ENCODE results near the gene EIF4E1B. TPM values are rescaled to one million over a fixed set of nuclear protein-coding genes. Genes with fewer than 3 reads are reported as not detected.

EIF4E1B gene
- total and polyA plus RNA-seq, 2 experiments from 2014 or later, result 0.17 TPM; not detected in 1

DNA sequence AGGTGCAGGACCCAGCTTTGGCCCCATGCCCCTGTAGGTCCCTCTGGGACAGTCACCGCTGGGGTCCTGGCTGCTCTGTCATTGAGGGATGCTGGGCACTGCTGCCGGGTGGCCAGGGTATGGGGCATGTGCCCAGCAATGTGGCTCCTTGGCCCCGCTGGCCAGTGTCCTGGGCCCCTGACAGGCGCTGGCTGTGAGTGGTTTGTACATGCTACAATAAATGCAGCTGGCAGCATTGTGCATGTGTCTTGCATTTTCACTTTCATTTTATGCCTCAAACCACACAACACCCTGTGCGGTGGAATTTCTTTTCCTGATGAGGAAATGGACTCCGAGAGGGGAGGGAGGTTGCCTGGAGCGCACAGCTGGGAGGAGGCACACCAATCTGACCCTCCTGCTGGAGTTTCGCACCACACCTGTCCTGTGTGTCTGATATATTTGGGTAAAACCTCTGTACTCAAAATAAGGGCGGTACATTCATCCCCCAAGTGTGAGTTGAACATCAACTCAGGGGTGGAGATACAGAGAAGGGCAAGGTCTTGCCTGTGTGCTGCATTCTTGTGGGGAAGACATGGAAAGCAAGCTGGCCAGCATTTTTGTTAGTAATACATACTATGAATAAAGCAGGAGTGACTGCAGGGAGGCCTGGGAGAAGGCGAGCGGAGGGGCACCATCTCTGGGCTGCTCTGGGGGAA, 28.5 kb downstream of the EIF4E1B start:
- H3F3A ChIP-seq (replicated peaks; ENCODE audit: low read depth), result 0 out of 2 replicates have a peak, but pooled peaks cover 6% of the 10 kb centered on the region
- H3K27ac ChIP-seq (ENCODE audit: low read depth), result no peak overlapping the region
- Mint-ChIP-seq H3K4me1 (peaks cover 10% of the 10 kb centered on the region), H3K27ac (no peak overlapping the region), H3K27me3 (ENCODE audit: insufficient read depth, low read depth, poor library complexity) (peaks cover 3% of the 10 kb centered on the region), H3K36me3 (ENCODE audit: low read depth) (no peaks in the 10 kb centered on the region; the same call in 2 of the 3 replicates), H3K9me3 (no peaks in the 10 kb centered on the region), H3K4me3 (no peak overlapping the region)
- H3K4me1 ChIP-seq (ENCODE audit: insufficient read depth), result no peaks in the 10 kb centered on the region; the same call in 1 of the 2 replicates
- no peaks in the 10 kb centered on the region for H3K79me2 ChIP-seq (replicated peaks; ENCODE audit: insufficient read depth)
- H3K36me3 ChIP-seq (ENCODE audit: insufficient read depth), result no peaks in the 10 kb centered on the region
- TF ChIP-seq STAT1 (IDR thresholded peaks at IDR 0.05; ENCODE audit: unreplicated experiment) (no peak), ZNF331 (CRISPR knock-in tag; IDR thresholded peaks at IDR 0.05; ENCODE audit: low read depth) (no peak), ZNF114 (CRISPR knock-in tag; IDR thresholded peaks at IDR 0.05) (no peak), NANOG (IDR thresholded peaks at IDR 0.05; ENCODE audit: borderline replicate concordance) (no peak), CTCF (conservative IDR thresholded peaks at IDR 0.05; ENCODE audit: low read depth in 2 of 2) (no peak), EZH2 (IDR thresholded peaks at IDR 0.05; ENCODE audit: low read depth, unreplicated experiment) (no peak), EZH2phosphoT487 (IDR thresholded peaks at IDR 0.05; ENCODE audit: unreplicated experiment) (no peak), POLR2AphosphoS5 (IDR thresholded peaks at IDR 0.05; ENCODE audit: low read depth) (no peak), REST (IDR thresholded peaks at IDR 0.05; ENCODE audit: unreplicated experiment) (no peak), JUNB (IDR thresholded peaks at IDR 0.05; ENCODE audit: unreplicated experiment) (no peak), CREB1 (CRISPR knock-in tag; IDR thresholded peaks at IDR 0.05; ENCODE audit: low read depth) (no peak)
- TF ChIP-seq, protein P1, sequence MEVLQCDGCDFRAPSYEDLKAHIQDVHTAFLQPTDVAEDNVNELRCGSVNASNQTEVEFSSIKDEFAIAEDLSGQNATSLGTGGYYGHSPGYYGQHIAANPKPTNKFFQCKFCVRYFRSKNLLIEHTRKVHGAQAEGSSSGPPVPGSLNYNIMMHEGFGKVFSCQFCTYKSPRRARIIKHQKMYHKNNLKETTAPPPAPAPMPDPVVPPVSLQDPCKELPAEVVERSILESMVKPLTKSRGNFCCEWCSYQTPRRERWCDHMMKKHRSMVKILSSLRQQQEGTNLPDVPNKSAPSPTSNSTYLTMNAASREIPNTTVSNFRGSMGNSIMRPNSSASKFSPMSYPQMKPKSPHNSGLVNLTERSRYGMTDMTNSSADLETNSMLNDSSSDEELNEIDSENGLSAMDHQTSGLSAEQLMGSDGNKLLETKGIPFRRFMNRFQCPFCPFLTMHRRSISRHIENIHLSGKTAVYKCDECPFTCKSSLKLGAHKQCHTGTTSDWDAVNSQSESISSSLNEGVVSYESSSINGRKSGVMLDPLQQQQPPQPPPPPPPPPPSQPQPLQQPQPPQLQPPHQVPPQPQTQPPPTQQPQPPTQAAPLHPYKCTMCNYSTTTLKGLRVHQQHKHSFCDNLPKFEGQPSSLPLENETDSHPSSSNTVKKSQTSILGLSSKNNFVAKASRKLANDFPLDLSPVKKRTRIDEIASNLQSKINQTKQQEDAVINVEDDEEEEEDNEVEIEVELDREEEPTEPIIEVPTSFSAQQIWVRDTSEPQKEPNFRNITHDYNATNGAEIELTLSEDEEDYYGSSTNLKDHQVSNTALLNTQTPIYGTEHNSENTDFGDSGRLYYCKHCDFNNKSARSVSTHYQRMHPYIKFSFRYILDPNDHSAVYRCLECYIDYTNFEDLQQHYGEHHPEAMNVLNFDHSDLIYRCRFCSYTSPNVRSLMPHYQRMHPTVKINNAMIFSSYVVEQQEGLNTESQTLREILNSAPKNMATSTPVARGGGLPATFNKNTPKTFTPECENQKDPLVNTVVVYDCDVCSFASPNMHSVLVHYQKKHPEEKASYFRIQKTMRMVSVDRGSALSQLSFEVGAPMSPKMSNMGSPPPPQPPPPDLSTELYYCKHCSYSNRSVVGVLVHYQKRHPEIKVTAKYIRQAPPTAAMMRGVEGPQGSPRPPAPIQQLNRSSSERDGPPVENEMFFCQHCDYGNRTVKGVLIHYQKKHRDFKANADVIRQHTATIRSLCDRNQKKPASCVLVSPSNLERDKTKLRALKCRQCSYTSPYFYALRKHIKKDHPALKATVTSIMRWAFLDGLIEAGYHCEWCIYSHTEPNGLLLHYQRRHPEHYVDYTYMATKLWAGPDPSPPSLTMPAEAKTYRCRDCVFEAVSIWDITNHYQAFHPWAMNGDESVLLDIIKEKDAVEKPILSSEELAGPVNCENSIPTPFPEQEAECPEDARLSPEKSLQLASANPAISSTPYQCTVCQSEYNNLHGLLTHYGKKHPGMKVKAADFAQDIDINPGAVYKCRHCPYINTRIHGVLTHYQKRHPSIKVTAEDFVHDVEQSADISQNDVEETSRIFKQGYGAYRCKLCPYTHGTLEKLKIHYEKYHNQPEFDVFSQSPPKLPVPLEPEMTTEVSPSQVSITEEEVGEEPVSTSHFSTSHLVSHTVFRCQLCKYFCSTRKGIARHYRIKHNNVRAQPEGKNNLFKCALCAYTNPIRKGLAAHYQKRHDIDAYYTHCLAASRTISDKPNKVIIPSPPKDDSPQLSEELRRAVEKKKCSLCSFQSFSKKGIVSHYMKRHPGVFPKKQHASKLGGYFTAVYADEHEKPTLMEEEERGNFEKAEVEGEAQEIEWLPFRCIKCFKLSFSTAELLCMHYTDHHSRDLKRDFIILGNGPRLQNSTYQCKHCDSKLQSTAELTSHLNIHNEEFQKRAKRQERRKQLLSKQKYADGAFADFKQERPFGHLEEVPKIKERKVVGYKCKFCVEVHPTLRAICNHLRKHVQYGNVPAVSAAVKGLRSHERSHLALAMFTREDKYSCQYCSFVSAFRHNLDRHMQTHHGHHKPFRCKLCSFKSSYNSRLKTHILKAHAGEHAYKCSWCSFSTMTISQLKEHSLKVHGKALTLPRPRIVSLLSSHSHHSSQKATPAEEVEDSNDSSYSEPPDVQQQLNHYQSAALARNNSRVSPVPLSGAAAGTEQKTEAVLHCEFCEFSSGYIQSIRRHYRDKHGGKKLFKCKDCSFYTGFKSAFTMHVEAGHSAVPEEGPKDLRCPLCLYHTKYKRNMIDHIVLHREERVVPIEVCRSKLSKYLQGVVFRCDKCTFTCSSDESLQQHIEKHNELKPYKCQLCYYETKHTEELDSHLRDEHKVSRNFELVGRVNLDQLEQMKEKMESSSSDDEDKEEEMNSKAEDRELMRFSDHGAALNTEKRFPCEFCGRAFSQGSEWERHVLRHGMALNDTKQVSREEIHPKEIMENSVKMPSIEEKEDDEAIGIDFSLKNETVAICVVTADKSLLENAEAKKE (CRISPR knock-in tag; IDR thresholded peaks at IDR 0.05), result no peak
- TF ChIP-seq, protein P2, sequence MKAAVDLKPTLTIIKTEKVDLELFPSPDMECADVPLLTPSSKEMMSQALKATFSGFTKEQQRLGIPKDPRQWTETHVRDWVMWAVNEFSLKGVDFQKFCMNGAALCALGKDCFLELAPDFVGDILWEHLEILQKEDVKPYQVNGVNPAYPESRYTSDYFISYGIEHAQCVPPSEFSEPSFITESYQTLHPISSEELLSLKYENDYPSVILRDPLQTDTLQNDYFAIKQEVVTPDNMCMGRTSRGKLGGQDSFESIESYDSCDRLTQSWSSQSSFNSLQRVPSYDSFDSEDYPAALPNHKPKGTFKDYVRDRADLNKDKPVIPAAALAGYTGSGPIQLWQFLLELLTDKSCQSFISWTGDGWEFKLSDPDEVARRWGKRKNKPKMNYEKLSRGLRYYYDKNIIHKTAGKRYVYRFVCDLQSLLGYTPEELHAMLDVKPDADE (IDR thresholded peaks at IDR 0.05), result no peak
- H4K20me1 ChIP-seq (replicated peaks; ENCODE audit: insufficient read depth), result no peaks in the 10 kb centered on the region
- no peaks in the 10 kb centered on the region for H3K9me2 ChIP-seq (ENCODE audit: insufficient read depth)
- ATAC-seq (no peak), DNase-seq (ENCODE audit: low spot score) (no peak)
- H3K4me3 ChIP-seq, result no peak overlapping the region
- H2AFZ ChIP-seq, result no peak overlapping the region
- no peak overlapping the region for H3K4me2 ChIP-seq
- H3K27me3 ChIP-seq (ENCODE audit: insufficient read depth), result no peaks in the 10 kb centered on the region
